ENCODE measurements around the gene NECTIN2.
"Not testable (repeated sequence)": the region's sequence is repeated elsewhere in the genome, so short reads cannot be mapped to it uniquely, and the experiment has no call there.

The NECTIN2 gene

DNA sequence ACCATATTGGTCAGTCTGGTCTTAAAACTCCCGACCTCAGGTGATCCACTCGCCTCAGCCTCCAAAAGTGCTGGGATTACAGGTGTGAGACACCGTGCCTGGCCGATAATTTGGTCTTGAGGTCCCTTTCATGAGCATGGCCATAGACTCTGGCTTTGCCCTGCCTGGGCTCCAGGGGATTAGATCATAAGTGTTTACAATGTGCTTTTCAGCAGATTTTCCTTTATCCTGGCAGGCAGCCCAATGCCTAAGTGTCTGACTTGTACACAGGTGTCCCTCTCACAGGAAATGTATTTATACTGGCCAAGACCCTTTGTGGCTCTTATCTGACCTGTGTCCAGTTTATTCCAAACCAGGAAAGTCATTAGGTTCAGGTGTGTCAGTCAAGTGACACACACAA is 21.3 kb upstream of the NECTIN2 start:
- Histone ChIP-seq H3K9ac (no peak overlapping the region), H3K79me2 (no peaks in the 10 kb centered on the region), H2AFZ (no peak overlapping the region), H3K27me3 (ENCODE audit: control insufficient read depth, insufficient read depth, low read length) (no peaks in the 10 kb centered on the region), H3K4me1 (peaks cover 3% of the 10 kb centered on the region), H3K27ac (no peak overlapping the region), H3K9me3 (ENCODE audit: control insufficient read depth, low read length) (no peaks in the 10 kb centered on the region), H3K4me3 (ENCODE audit: low read depth, low read length) (no peak overlapping the region), H3K36me3 (ENCODE audit: control insufficient read depth, insufficient read depth, low read length) (no peaks in the 10 kb centered on the region), H3K4me2 (ENCODE audit: low read length) (no peak overlapping the region)
- TF ChIP-seq, protein P1, sequence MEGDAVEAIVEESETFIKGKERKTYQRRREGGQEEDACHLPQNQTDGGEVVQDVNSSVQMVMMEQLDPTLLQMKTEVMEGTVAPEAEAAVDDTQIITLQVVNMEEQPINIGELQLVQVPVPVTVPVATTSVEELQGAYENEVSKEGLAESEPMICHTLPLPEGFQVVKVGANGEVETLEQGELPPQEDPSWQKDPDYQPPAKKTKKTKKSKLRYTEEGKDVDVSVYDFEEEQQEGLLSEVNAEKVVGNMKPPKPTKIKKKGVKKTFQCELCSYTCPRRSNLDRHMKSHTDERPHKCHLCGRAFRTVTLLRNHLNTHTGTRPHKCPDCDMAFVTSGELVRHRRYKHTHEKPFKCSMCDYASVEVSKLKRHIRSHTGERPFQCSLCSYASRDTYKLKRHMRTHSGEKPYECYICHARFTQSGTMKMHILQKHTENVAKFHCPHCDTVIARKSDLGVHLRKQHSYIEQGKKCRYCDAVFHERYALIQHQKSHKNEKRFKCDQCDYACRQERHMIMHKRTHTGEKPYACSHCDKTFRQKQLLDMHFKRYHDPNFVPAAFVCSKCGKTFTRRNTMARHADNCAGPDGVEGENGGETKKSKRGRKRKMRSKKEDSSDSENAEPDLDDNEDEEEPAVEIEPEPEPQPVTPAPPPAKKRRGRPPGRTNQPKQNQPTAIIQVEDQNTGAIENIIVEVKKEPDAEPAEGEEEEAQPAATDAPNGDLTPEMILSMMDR (IDR thresholded peaks at IDR 0.05): no peak

DNA sequence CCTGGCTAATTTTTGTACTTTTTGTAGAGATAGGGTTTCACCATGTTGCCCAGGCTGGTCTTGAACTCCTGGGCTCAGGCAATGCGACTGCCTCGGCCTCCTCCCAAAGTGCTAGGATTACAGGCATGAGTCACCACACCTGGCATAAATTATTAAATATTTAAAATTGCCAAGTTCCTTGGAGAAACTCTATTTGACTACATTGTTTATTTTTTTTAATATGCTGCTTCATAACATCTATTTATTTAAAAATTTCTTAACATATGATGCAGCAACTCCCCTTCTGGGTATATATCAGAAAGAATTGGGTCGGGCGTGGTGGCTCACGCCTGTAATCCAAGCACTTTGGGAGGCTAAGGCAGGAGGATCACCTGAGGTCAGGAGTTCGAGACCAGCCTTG is 13.2 kb upstream of the NECTIN2 start:
- H3K4me3 ChIP-seq (ENCODE audit: low read depth, low read length); H3K4me2 ChIP-seq (ENCODE audit: low read length); H3K9ac ChIP-seq; H3K27ac ChIP-seq; H3K27me3 ChIP-seq (ENCODE audit: control insufficient read depth, insufficient read depth, low read length); H3K36me3 ChIP-seq (ENCODE audit: control insufficient read depth, insufficient read depth, low read length); H2AFZ ChIP-seq; H3K9me3 ChIP-seq (ENCODE audit: control insufficient read depth, low read length); H3K79me2 ChIP-seq; H3K4me1 ChIP-seq: not testable (repeated sequence)

DNA sequence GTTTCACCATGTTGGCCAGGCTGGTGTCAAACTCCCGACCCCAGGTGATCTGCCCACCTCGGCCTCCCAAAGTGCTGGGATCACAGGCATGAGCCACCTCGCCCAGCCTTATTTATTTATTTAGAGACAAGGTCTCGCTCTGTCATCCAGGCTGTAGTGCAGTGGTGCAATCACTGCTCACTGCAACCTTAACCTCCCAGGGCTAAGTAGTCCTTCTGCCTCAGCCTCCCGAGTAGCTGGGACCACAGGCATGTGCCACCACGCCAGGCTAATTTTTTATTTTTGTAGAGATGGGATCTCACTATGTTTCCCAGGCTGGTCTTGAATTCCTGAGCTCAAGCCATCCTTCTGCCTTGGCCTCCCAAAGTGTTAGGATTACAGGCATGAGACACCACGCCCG is 11.7 kb upstream of the NECTIN2 start:
- not testable (repeated sequence) for H3K36me3 ChIP-seq (ENCODE audit: control insufficient read depth, insufficient read depth, low read length); H3K4me3 ChIP-seq (ENCODE audit: low read depth, low read length); H3K4me2 ChIP-seq (ENCODE audit: low read length)

DNA sequence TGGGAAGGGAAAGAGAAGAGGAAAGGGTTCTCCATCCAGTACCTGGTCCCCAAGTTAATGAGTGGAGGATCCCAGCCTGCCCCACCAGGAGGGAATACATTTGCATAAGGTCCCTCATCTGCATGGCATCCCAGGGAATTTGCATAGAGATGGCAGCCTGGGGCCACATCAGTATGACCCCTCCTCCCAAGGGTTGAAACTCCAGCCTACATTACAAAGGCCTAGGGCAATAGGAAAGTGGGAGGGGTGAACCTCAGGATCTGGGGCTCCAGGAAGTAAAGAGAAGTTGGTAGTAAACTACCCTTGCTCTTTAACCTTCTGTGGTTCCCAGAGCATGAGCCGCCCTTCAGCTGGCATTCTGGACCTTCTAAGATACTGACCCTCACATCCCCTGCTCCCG is 6.8 kb upstream of the NECTIN2 start:
- H3K36me3 ChIP-seq (ENCODE audit: control insufficient read depth, insufficient read depth, low read length): no peaks in the 10 kb centered on the region
- no peaks in the 10 kb centered on the region for H3K4me1 ChIP-seq
- no peaks in the 10 kb centered on the region for H3K79me2 ChIP-seq
- no peak overlapping the region for H2AFZ ChIP-seq
- no peak overlapping the region for H3K4me3 ChIP-seq (ENCODE audit: low read depth, low read length)
- no peaks in the 10 kb centered on the region for H3K9me3 ChIP-seq (ENCODE audit: control insufficient read depth, low read length)
- TF ChIP-seq, protein P1 (IDR thresholded peaks at IDR 0.05): no peak
- H3K27me3 ChIP-seq (ENCODE audit: control insufficient read depth, insufficient read depth, low read length): no peaks in the 10 kb centered on the region
- H3K4me2 ChIP-seq (ENCODE audit: low read length): no peak overlapping the region
- no peak overlapping the region for H3K9ac ChIP-seq
- no peak overlapping the region for H3K27ac ChIP-seq

More for the DNA sequence above, 11.7 kb upstream of the NECTIN2 start:
- not testable (repeated sequence) for H3K9me3 ChIP-seq (ENCODE audit: control insufficient read depth, low read length); H3K79me2 ChIP-seq; H3K27me3 ChIP-seq (ENCODE audit: control insufficient read depth, insufficient read depth, low read length); H3K27ac ChIP-seq; H3K4me1 ChIP-seq; H2AFZ ChIP-seq; H3K9ac ChIP-seq

DNA sequence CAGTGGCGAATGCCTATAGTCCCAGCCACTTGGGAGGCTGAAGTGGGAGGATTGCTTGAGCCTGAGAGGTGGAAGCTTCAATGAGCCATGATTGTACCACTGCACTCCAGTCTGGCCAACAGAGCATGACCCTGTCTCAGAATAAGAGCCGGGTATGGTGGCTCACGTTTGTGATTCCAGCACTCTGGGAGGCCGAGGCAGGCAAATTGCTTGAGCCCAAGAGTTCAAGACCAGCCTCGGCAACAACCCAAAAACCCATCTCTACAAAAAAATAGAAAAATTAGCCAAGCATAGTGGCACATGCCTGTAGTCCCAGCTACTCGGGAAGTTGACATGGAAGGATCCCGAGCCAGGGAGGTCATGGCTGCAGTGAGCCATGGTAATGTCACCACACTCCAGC is 5.3 kb upstream of the NECTIN2 start:
- TF ChIP-seq, protein P1 (IDR thresholded peaks at IDR 0.05): no peak
- H3K4me2 ChIP-seq (ENCODE audit: low read length): no peak overlapping the region
- no peaks in the 10 kb centered on the region for H3K27me3 ChIP-seq (ENCODE audit: control insufficient read depth, insufficient read depth, low read length)
- H3K4me3 ChIP-seq (ENCODE audit: low read depth, low read length): no peak overlapping the region
- H3K9me3 ChIP-seq (ENCODE audit: control insufficient read depth, low read length): no peaks in the 10 kb centered on the region
- no peak overlapping the region for H3K27ac ChIP-seq
- no peak overlapping the region for H2AFZ ChIP-seq
- no peaks in the 10 kb centered on the region for H3K79me2 ChIP-seq
- H3K4me1 ChIP-seq: peaks cover 4% of the 10 kb centered on the region
- no peak overlapping the region for H3K9ac ChIP-seq
- no peaks in the 10 kb centered on the region for H3K36me3 ChIP-seq (ENCODE audit: control insufficient read depth, insufficient read depth, low read length)

DNA sequence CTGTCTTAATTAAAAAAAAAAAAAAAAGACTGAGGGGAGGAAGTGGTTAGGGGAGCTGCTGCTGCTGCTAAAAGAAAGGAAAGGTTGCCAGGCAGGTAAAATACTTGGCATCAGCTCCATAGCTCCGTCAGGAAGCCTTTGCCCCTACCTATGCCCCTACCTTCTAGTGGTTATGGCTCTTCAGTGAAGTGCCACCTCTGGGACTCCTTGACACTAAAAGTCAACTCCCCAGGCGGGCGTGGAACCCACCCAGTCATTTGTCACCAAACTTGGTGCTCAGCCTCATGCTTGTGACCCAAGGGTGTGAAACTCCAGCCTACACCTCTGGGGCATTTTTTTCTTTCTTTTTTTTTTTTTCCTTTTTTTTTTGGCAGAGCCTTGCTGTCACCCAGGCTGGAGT is 4.9 kb upstream of the NECTIN2 start:
- no peak overlapping the region for H3K4me2 ChIP-seq (ENCODE audit: low read length)
- no peak overlapping the region for H3K4me3 ChIP-seq (ENCODE audit: low read depth, low read length)
- TF ChIP-seq, protein P1 (IDR thresholded peaks at IDR 0.05): no peak
- no peaks in the 10 kb centered on the region for H3K36me3 ChIP-seq (ENCODE audit: control insufficient read depth, insufficient read depth, low read length)
- H3K27ac ChIP-seq: no peak overlapping the region
- no peak overlapping the region for H2AFZ ChIP-seq
- H3K79me2 ChIP-seq: no peaks in the 10 kb centered on the region
- H3K4me1 ChIP-seq: peaks cover 4% of the 10 kb centered on the region
- H3K9ac ChIP-seq: no peak overlapping the region
- no peaks in the 10 kb centered on the region for H3K27me3 ChIP-seq (ENCODE audit: control insufficient read depth, insufficient read depth, low read length)
- no peaks in the 10 kb centered on the region for H3K9me3 ChIP-seq (ENCODE audit: control insufficient read depth, low read length)

All from parathyroid adenoma (tissue), 2 donors.